Anterior cingulate cortex (tissue), 58 donors: ENCODE data around the gene CRB1.

Source experiments
- DNase-seq, 58 donors: peaks; one replicate each; lab custom pipeline; 2025; lab: John Stamatoyannopoulos, UW

CRB1 gene

GRCh38 chr1:197268012-197268411, at the start of gene CRB1:
Gene CRB1 (plus strand): TSS chr1:197268252. CDS start chr1:197268413, 161 bp downstream.
- peak in 32 of 58 donors; percentile 3 to 53 (median 14) for DNase-seq

GRCh38 chr1:197218857-197219256, 49.2 kb upstream of the CRB1 start:
- DNase-seq = no peak

- DNase-seq = no peak
Observed at GRCh38 chr1:197222025-197222685, 45.9 kb upstream of the CRB1 start.

- DNase-seq = no peak
Observed at GRCh38 chr1:197222780-197223179, 45.3 kb upstream of the CRB1 start.

GRCh38 chr1:197224160-197224559, 43.9 kb upstream of the CRB1 start:
- DNase-seq = peak in 1 of 58 donors; percentile 3

- DNase-seq = no peak
Observed at GRCh38 chr1:197225611-197226010, 42.4 kb upstream of the CRB1 start.

- peak in 12 of 58 donors; percentile 2 to 70 (median 8) for DNase-seq
Observed at GRCh38 chr1:197234581-197234980, 33.5 kb upstream of the CRB1 start.

- DNase-seq = no peak
Observed at GRCh38 chr1:197235355-197235754, 32.7 kb upstream of the CRB1 start.

- DNase-seq = no peak
Observed at GRCh38 chr1:197247465-197247864, 20.6 kb upstream of the CRB1 start.

- no peak for DNase-seq
Observed at GRCh38 chr1:197249324-197249723, 18.7 kb upstream of the CRB1 start.

GRCh38 chr1:197250616-197251015, 17.4 kb upstream of the CRB1 start:
- DNase-seq = no peak

GRCh38 chr1:197252973-197253372, 15.1 kb upstream of the CRB1 start:
- no peak for DNase-seq

GRCh38 chr1:197254866-197255265, 13.2 kb upstream of the CRB1 start:
- no peak for DNase-seq

- no peak for DNase-seq
Observed at GRCh38 chr1:197264936-197265567, 3.0 kb upstream of the CRB1 start.

GRCh38 chr1:197269053-197269452, 1.0 kb downstream of the CRB1 start:
- DNase-seq = peak in 46 of 58 donors; percentile 7 to 86 (median 40)

GRCh38 chr1:197272791-197273190, 4.7 kb downstream of the CRB1 start:
- no peak for DNase-seq

GRCh38 chr1:197277166-197277565, 9.1 kb downstream of the CRB1 start:
- DNase-seq = no peak

GRCh38 chr1:197284325-197284724, 16.3 kb downstream of the CRB1 start:
- no peak for DNase-seq

GRCh38 chr1:197284966-197285365, 16.9 kb downstream of the CRB1 start:
- no peak for DNase-seq

GRCh38 chr1:197285526-197286205, 17.6 kb downstream of the CRB1 start:
- DNase-seq = no peak

GRCh38 chr1:197286634-197287033, 18.6 kb downstream of the CRB1 start:
- no peak for DNase-seq

GRCh38 chr1:197287863-197288262, 19.8 kb downstream of the CRB1 start:
- DNase-seq = no peak
